UCSD-AML1 (cell line): Measurements from ENCODE around the gene DCX.

Experiments
- DNase-seq: peaks from one replicate; lab custom pipeline; 2025; ENCODE audit not compliant: unreplicated experiment; lab: John Stamatoyannopoulos, UW

DCX gene

GRCh38 chrX:111319451-111319850 is 92.5 kb downstream of the DCX start:
- no peak for DNase-seq

- DNase-seq = no peak
Measured at GRCh38 chrX:111318901-111319300, 93.1 kb downstream of the DCX start.

- no peak for DNase-seq
Measured at GRCh38 chrX:111309083-111309482, 102.9 kb downstream of the DCX start.

GRCh38 chrX:111308039-111308438 is 104.0 kb downstream of the DCX start:
- no peak for DNase-seq

GRCh38 chrX:111302284-111302683 is 109.7 kb downstream of the DCX start:
- DNase-seq = no peak

GRCh38 chrX:111288841-111289240 is 123.2 kb downstream of the DCX start:
- DNase-seq = no peak

- DNase-seq = no peak
Measured at GRCh38 chrX:111284631-111285293, 127.2 kb downstream of the DCX start.

GRCh38 chrX:111283446-111283845 is 128.5 kb downstream of the DCX start:
- DNase-seq = no peak

GRCh38 chrX:111282991-111283390 is 129.0 kb downstream of the DCX start:
- no peak for DNase-seq

- DNase-seq = no peak
Measured at GRCh38 chrX:111282139-111282538, 129.9 kb downstream of the DCX start.

GRCh38 chrX:111270339-111270738 is 141.7 kb downstream of the DCX start, which contains the start of gene CAPN6:
Gene CAPN6, minus strand, starts transcription at chrX:111270483. Its CDS starts 6,547 bp downstream, at chrX:111263936.
- DNase-seq = no peak

GRCh38 chrX:111268506-111268905 is 143.5 kb downstream of the DCX start:
- no peak for DNase-seq

GRCh38 chrX:111265486-111265885 is 146.5 kb downstream of the DCX start:
- DNase-seq = no peak

- no peak for DNase-seq
Measured at GRCh38 chrX:111264385-111264784, 147.6 kb downstream of the DCX start.

GRCh38 chrX:111262086-111262485 is 149.9 kb downstream of the DCX start:
- DNase-seq = no peak

GRCh38 chrX:111260451-111260850 is 151.5 kb downstream of the DCX start:
- no peak for DNase-seq

- DNase-seq = no peak
Measured at GRCh38 chrX:111259559-111259958, 152.4 kb downstream of the DCX start.

GRCh38 chrX:111257733-111258132 is 154.3 kb downstream of the DCX start:
- no peak for DNase-seq

GRCh38 chrX:111254896-111255693 is 156.9 kb downstream of the DCX start:
- DNase-seq = no peak

- DNase-seq = no peak
Measured at GRCh38 chrX:111244235-111244750, 167.7 kb downstream of the DCX start.
